Activated CD4-positive, alpha-beta T cell treated with anti-CD3 and anti-CD28 coated beads, Interleukin-2, amount 50 U/mL, for 4 hours (primary cell): ENCODE results near the gene FMO5.
"Not testable (repeated sequence)": the region's sequence is repeated elsewhere in the genome, so short reads cannot be mapped to it uniquely, and the experiment has no call there.

Source experiments
- DNase-seq, 2 experiments: peaks; one replicate each; pipeline ENCODE4 v3.0.0-alpha.2; 2020

FMO5 gene

GRCh38 chr1:147204080-147204479 is 21.1 kb downstream of the FMO5 start:
- DNase-seq: no peak

GRCh38 chr1:147202576-147202975 is 22.6 kb downstream of the FMO5 start:
- no peak for DNase-seq

- DNase-seq: no peak
These were observed 23.4 kb downstream of the FMO5 start for GRCh38 chr1:147201786-147202185.

- no peak for DNase-seq
These were observed 23.9 kb downstream of the FMO5 start for GRCh38 chr1:147201276-147201675.

- not testable (repeated sequence) for DNase-seq
These were observed 27.8 kb downstream of the FMO5 start for GRCh38 chr1:147197324-147197723.

- no peak for DNase-seq
These were observed 35.6 kb downstream of the FMO5 start for GRCh38 chr1:147189514-147189913.

- no peak for DNase-seq
These were observed 39.7 kb downstream of the FMO5 start for GRCh38 chr1:147185432-147185831.

- DNase-seq: no peak
These were observed 47.3 kb downstream of the FMO5 start for GRCh38 chr1:147177611-147178380.

- DNase-seq: peak; percentile 83 to 85
These were observed 52.7 kb downstream of the FMO5 start, which contains the start of gene PRKAB2 for GRCh38 chr1:147172168-147173016. PRKAB2 (minus strand) TSS chr1:147172470; CDS start chr1:147172144, 326 bp downstream.

- DNase-seq: no peak
These were observed 53.6 kb downstream of the FMO5 start for GRCh38 chr1:147171399-147172167.

GRCh38 chr1:147169840-147170674 is 55.1 kb downstream of the FMO5 start:
- no peak for DNase-seq

GRCh38 chr1:147169171-147169570 is 56.0 kb downstream of the FMO5 start:
- no peak for DNase-seq

GRCh38 chr1:147168626-147169058 is 56.5 kb downstream of the FMO5 start:
- DNase-seq: no peak

GRCh38 chr1:147167365-147167764 is 57.8 kb downstream of the FMO5 start:
- DNase-seq: no peak

GRCh38 chr1:147163019-147163418 is 62.1 kb downstream of the FMO5 start:
- DNase-seq: no peak

- DNase-seq: no peak
These were observed 63.0 kb downstream of the FMO5 start for GRCh38 chr1:147162093-147162492.

GRCh38 chr1:147157116-147157515 is 68.0 kb downstream of the FMO5 start:
- not testable (repeated sequence) for DNase-seq

- no peak for DNase-seq
These were observed 68.5 kb downstream of the FMO5 start for GRCh38 chr1:147156642-147157041.

- no peak for DNase-seq
These were observed 72.4 kb downstream of the FMO5 start for GRCh38 chr1:147152772-147153171.

- no peak for DNase-seq
These were observed 73.9 kb downstream of the FMO5 start for GRCh38 chr1:147151244-147151643.

- no peak for DNase-seq
These were observed 82.3 kb downstream of the FMO5 start for GRCh38 chr1:147142886-147143285.
